T1000 (cell line): Measurements from ENCODE around the gene TMEM209.

Source experiments
- DNase-seq: peaks from one replicate; lab custom pipeline; 2025; ENCODE audit warnings: mixed read lengths; lab: John Stamatoyannopoulos, UW

The TMEM209 gene

DNA sequence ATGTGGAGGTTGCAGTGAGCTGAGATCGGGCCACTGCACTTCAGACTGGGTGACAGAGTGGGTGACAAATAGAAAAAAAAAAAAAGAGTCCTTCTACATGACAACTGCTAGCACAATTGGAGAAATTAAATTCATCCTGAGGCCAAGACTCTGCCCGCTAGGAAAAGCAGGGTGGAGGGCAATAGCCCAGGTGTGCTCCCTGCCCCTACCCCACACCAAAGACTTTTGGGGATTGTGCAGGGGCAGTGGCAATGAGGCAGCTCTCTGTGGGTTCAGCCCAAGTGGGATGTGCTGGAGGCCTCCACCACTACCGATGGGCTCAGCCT lies 61.3 kb downstream of the TMEM209 start:
- DNase-seq = no peak

GRCh38 chr7:130143334-130143732 lies 61.9 kb downstream of the TMEM209 start:
- no peak for DNase-seq

DNA sequence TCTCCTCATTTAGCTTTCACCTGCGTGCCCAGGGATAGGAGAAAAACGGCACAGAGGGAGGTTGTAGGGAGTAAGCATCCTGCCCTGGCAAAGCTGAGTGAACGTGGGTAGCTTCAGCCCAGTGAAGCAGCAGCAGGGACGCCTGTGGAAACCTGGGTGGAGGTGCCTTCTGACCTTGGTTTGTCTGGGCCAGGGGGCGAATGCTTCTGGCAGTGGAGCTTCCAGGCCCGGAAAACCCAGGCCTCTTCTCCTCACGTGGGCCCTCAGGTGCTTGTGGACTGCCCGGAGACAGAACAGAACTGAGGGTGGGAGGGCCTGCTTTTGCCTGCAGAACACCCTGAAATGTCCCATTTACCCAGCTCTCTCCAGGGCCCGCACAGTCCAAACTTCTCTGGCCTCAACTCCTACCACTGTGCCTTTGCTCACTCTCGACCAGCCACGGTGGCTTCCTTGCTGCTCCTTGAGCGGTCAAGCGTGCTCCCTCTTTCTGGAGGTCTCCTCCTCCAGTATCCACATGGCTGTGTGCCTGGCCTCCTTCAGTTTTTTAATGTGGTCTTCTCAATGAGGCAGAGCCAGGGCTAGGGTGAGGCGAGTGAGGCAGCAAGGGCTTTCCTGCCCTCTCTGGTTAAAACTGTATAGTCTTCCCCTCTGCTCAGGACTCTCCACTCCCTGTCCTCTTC lies 62.4 kb downstream of the TMEM209 start:
- DNase-seq = no peak

GRCh38 chr7:130141884-130142653 lies 63.1 kb downstream of the TMEM209 start:
- DNase-seq = no peak

GRCh38 chr7:130141161-130141883 lies 63.9 kb downstream of the TMEM209 start:
- no peak for DNase-seq

- no peak for DNase-seq
These were observed 64.5 kb downstream of the TMEM209 start for GRCh38 chr7:130140551-130141160.

DNA sequence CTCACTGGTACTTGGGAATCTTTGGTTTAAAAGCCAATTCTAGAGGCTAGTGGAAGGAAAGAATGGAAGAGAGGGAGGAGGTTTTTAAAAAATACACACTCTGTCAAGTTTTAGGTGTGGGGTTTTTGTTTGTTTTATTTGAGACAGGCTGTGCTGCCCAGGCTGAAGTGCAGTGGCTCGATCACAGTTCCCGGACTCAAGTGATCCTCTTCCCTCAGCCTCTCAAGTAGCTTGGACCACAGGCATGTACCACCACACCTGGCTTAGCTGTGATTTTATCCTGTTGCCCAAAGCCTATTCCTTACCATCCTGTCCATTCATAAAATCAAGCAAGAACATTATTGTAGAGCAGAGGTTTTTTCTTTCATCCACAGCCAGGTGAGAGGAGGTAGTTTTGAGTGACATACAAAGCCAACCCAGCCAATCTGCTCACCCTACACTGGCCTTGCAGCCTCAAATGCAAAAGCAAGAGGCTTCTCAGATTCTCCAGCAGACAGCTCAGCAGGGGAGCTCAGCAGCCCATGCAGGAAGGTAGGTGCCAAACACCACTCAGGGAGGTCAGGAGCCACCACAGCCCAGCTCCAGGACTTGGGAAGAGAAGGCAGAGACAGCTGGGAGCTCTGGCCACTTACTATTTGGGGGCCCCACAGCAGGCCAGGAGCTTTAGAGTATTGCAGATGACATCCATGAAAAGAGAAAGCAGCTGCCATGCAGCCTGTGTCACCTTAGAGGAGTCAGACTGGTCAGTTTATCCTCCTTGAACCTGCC lies 65.8 kb downstream of the TMEM209 start:
- no peak for DNase-seq

DNA sequence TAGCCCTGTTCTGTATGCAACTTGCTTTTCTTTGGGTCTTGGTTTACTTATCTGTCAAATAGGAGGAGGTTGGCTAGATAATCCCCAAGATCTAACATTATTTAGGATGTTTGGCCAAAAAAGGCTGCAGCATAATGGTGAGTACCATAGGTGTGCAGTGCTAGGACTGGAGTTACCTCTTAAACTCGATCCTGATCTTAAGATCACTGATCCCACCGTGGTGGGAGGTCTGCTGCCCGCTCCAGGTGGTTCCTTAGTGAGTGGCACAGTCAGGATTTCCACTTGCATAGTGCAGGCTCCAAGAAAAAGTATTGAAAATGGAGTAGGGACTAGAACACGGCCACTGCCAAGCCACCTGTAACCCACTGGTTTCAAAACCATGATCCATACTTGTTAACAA lies 68.0 kb downstream of the TMEM209 start:
- no peak for DNase-seq

- no peak for DNase-seq
These were observed 68.5 kb downstream of the TMEM209 start for GRCh38 chr7:130136579-130137167.

DNA sequence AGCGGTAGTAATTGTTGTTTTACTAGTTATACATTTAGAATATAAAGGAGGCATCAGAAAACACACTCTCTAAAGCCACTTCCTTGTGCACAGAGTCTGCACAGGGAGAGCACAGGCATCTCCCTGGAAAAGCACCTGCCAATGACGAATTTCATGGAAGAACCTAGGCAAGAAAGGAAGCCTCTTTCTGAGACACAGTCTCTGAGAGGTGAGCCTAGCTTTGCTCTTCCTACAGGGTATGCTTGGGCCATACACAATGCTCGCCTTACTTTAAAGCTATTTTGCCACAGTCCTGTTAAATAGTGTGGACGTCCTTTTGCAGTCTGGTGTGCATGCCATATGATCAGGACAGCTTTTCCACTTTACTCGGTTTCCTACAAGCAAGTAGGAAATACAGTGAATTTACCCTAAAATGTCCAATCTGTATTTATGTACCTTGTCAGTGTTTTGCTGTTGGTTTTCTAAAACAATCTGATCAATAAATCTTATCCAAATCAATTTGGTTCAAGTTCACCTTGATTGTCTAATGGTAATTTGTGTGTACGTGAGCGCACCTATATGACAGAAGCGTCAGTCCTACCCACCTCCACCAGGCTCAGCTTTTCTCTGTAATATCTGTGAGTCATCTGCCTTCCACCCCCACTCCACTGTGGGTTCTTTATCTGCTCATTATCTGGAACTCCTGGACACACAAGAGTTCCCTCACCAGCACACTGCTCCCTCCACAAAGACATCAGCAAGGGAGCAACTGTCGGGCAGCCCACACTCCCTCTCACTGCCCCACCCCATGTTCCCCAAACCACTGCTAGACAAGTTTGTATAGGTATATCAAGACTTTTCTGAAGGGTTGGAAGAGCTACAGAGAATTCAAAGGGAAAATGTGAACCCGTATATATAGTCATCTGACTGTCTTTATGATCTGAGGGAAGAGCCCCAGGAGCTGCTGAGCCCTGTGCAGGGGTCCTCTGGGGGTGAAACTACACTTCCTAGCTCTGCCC lies 69.7 kb downstream of the TMEM209 start:
- DNase-seq = no peak

DNA sequence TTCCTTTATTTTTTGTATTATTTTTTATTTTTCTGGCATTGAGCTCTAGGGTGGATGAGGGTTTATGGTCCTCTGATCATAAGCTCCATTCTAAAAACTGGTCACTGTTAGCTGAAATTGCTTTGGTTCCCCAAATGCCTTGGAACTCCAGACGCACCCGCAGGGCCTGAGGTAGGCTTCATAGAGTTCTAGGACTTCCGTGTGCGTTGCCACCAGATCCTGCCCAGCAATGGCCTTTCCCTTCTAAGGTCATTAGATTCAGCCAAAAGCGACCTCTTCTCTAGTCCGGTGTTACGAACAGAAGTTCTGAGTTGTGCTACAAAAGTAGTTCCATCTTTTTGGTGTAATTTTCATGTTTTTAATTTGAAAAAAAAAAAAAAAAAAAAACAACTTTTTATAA lies 70.5 kb downstream of the TMEM209 start:
- DNase-seq = no peak

GRCh38 chr7:130134106-130134636 lies 71.0 kb downstream of the TMEM209 start:
- DNase-seq = no peak

DNA sequence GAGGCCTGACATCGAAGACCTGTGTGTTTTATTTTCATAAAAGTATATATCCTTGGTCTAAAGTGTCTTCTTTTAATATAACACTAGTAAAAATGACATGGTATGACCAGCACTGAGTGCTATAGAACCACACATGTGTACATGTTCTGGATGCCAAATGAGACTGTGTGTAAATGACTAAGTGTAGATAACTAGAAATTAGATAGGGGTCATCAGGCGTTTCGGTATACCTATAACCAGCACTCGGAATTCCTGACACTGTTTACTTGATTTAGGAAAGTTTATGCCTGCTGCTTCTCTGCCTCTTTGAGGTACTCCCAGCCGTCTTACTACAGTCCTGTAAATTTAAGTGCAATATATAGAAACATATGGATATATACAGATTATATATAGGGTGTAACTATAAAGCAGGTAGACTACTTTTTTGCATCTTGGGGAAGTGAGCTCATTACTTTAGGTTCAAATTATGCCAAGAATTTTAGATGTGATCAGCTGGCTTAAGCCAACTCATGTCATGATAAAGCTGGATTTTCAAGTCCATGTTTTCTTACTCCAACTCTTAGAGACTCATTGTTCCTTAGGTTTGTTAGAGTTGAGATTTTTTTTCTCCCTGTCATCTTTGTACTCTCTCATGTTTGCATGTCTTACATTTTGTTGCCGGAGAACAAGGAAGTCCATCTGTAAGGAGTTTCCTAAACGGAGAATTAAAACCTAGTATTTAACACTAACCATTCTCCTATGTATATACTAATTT lies 72.0 kb downstream of the TMEM209 start:
- no peak for DNase-seq

GRCh38 chr7:130131964-130132875 lies 73.0 kb downstream of the TMEM209 start:
- no peak for DNase-seq

DNA sequence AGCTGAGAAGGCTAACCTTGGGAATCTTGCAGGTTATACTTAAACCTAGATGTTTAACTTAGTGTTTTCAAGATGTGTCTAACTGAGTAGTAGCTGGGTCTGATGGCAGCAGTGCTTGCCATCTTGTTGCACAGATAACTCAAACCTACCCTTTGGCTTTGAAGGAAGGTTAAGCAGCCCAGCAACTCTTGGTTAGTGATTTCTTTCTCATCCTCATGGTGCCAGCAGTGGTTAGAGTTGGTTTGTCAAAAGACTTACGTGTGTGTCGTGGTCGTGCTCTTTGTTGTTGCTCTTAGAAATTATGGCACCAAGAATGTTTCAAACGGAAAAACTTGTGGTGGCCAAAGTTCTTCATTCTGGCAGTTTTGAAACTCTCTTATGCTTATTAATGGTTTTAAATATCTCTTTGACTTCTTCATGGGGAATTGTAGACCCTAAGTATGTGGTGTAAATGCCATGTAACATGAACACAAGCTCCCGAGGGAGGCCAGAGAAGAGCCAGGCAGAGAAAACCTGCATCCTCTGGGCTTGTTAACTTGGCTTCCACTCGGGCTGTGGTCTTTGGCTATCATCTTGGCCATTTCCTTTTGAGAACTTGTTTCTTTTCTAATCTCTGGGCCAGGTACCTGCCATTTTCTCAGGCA lies 73.9 kb downstream of the TMEM209 start:
- DNase-seq = no peak

GRCh38 chr7:130129011-130129411 lies 76.2 kb downstream of the TMEM209 start:
- DNase-seq = no peak

DNA sequence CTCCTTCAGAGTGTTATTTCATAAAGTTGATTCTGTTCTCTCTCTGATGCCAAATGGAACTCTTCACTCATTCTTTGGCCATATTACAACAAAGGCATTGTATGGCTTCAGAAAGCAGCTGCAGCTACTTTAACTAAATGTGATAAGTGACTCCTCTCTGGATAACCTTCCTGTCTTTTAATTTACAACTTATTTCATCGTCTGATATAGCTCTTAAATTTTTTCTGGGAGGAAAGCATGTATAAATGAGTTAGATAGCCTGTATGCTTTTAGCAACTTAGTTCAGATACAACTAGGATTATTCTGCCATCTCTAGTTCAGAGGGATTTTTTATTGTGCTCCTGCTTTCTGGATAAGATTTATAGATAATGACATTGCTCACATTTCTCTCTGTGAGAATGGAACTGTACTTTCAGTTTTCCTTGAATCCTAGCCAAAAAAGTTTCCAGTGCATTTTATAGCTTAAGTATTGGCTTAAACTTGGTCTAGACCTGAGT lies 77.3 kb downstream of the TMEM209 start:
- DNase-seq = no peak
